OCI-LY3 (cell line): ENCODE data around the gene DOCK8.

ENCODE experiments used
- EZH2phosphoT487 ChIP-seq: fragments of 200-600 bp; shearing (Covaris generic); IDR thresholded peaks from 2 replicates; pipeline ENCODE4 v1.6.1; 2018; ENCODE audit warnings: antibody characterized with exemption, mixed run types, low read depth
- TF ChIP-seq, protein P1 (sequence below): fragments of 200-600, 300-600 bp; sonication (generic); IDR thresholded peaks from 2 replicates; pipeline ENCODE4 v1.5.1; 2014; ENCODE audit warnings: antibody characterized with exemption, low read length, low read depth

DNA sequence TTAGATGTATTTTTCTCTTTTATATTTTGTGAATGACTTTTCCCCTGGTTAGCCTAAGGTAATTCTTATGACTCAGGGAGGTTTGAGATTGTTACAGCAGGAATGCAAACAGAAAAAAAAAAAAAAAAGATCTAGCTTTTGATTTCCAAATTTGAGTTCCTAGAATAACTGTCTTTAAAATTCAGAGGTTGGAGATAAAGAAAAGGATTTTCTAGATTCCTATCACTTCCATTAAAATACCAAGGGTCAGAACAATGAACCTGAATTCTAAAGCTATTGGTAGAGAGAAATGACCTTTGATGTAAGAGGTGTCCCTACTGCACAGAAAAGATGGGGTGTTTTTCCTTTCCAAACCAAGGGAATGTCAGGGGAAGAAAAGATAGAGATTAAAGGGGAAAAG is 262.5 kb downstream of the DOCK8 start:
- TF ChIP-seq, protein P1, sequence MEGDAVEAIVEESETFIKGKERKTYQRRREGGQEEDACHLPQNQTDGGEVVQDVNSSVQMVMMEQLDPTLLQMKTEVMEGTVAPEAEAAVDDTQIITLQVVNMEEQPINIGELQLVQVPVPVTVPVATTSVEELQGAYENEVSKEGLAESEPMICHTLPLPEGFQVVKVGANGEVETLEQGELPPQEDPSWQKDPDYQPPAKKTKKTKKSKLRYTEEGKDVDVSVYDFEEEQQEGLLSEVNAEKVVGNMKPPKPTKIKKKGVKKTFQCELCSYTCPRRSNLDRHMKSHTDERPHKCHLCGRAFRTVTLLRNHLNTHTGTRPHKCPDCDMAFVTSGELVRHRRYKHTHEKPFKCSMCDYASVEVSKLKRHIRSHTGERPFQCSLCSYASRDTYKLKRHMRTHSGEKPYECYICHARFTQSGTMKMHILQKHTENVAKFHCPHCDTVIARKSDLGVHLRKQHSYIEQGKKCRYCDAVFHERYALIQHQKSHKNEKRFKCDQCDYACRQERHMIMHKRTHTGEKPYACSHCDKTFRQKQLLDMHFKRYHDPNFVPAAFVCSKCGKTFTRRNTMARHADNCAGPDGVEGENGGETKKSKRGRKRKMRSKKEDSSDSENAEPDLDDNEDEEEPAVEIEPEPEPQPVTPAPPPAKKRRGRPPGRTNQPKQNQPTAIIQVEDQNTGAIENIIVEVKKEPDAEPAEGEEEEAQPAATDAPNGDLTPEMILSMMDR = no peak
- no peak for TF ChIP-seq EZH2phosphoT487
